CD1c-positive myeloid dendritic cell (primary cell): Measurements from ENCODE around the gene VKORC1L1.
"Not testable (repeated sequence)": the region's sequence is repeated elsewhere in the genome, so short reads cannot be mapped to it uniquely, and the experiment has no call there.

Experiments used
- DNase-seq: peaks from one replicate; pipeline ENCODE4 v3.0.0-alpha.2; 2016; ENCODE audit errors: extremely low spot score

Gene VKORC1L1

GRCh38 chr7:65872776-65873581 lies at the start of gene VKORC1L1:
Gene VKORC1L1 (plus strand): TSS chr7:65873074. CDS start chr7:65873372, 298 bp downstream.
- DNase-seq: peak; percentile 97

GRCh38 chr7:65827366-65827765 lies 45.5 kb upstream of the VKORC1L1 start:
- DNase-seq: no peak

GRCh38 chr7:65832281-65832680 lies 40.6 kb upstream of the VKORC1L1 start:
- DNase-seq: no peak

GRCh38 chr7:65836684-65837083 lies 36.2 kb upstream of the VKORC1L1 start:
- not testable (repeated sequence) for DNase-seq

- not testable (repeated sequence) for DNase-seq
Observed at GRCh38 chr7:65837541-65837956, 35.3 kb upstream of the VKORC1L1 start.

- no peak for DNase-seq
Observed at GRCh38 chr7:65839846-65840245, 33.0 kb upstream of the VKORC1L1 start.

GRCh38 chr7:65840446-65840845 lies 32.4 kb upstream of the VKORC1L1 start:
- no peak for DNase-seq

GRCh38 chr7:65843616-65844015 lies 29.3 kb upstream of the VKORC1L1 start:
- DNase-seq: not testable (repeated sequence)

GRCh38 chr7:65846008-65846570 lies 26.8 kb upstream of the VKORC1L1 start:
- DNase-seq: no peak

GRCh38 chr7:65853426-65853825 lies 19.4 kb upstream of the VKORC1L1 start:
- not testable (repeated sequence) for DNase-seq

GRCh38 chr7:65853892-65854291 lies 19.0 kb upstream of the VKORC1L1 start:
- DNase-seq: not testable (repeated sequence)

GRCh38 chr7:65857321-65857894 lies 15.5 kb upstream of the VKORC1L1 start:
- DNase-seq: not testable (repeated sequence)

- not testable (repeated sequence) for DNase-seq
Observed at GRCh38 chr7:65858660-65859059, 14.2 kb upstream of the VKORC1L1 start.

GRCh38 chr7:65866244-65866643 lies 6.6 kb upstream of the VKORC1L1 start:
- DNase-seq: not testable (repeated sequence)

GRCh38 chr7:65867681-65868080 lies 5.2 kb upstream of the VKORC1L1 start:
- DNase-seq: not testable (repeated sequence)

- peak; percentile 41 for DNase-seq
Observed at GRCh38 chr7:65869312-65869711, 3.6 kb upstream of the VKORC1L1 start.

- DNase-seq: peak; percentile 53
Observed at GRCh38 chr7:65871451-65871850, 1.4 kb upstream of the VKORC1L1 start.

GRCh38 chr7:65873582-65874193 lies 814 bp downstream of the VKORC1L1 start:
- DNase-seq: not testable (repeated sequence)

- DNase-seq: not testable (repeated sequence)
Observed at GRCh38 chr7:65875715-65876114, 2.8 kb downstream of the VKORC1L1 start.

- DNase-seq: not testable (repeated sequence)
Observed at GRCh38 chr7:65879292-65880153, 6.6 kb downstream of the VKORC1L1 start.

GRCh38 chr7:65880242-65880641 lies 7.4 kb downstream of the VKORC1L1 start:
- DNase-seq: not testable (repeated sequence)
